CD4-positive, alpha-beta T cell treated with Interleukin-17A for 1 hour (primary cell): Measurements from ENCODE around the gene PIP4K2C.
"Not testable (repeated sequence)": the region's sequence is repeated elsewhere in the genome, so short reads cannot be mapped to it uniquely, and the experiment has no call there.

ENCODE experiments used
- DNase-seq: peaks from one replicate; pipeline ENCODE4 v3.0.0-alpha.2; 2020

The PIP4K2C gene

DNA sequence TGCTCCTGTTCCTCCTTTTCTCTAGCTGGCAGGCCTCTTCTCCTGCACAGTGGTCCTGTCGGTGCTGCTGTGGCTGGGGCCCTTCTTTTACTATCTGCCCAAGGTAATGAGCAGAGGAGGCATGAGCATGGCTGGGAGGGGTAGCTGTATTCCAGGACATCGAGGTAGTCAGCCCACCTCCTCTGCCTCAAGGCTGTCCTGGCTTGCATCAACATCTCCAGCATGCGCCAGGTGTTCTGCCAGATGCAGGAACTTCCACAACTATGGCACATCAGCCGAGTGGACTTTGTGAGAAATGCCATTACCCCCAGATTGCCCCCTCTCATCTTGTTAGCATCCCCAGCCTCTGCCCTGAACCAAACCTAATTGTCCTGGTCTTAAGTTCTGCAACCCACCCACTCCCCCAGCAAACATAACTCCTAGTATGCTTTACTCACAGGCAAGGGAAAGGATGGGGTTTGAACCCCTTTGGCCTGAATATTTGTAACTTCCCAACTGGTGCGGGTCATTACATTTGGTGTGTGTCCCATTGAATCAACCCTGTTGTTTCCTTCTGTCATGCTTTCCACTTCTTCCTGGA lies 32.9 kb downstream of the PIP4K2C start:
- DNase-seq = no peak

- no peak for DNase-seq
These were observed 33.6 kb downstream of the PIP4K2C start for GRCh38 chr12:57624441-57625220.

DNA sequence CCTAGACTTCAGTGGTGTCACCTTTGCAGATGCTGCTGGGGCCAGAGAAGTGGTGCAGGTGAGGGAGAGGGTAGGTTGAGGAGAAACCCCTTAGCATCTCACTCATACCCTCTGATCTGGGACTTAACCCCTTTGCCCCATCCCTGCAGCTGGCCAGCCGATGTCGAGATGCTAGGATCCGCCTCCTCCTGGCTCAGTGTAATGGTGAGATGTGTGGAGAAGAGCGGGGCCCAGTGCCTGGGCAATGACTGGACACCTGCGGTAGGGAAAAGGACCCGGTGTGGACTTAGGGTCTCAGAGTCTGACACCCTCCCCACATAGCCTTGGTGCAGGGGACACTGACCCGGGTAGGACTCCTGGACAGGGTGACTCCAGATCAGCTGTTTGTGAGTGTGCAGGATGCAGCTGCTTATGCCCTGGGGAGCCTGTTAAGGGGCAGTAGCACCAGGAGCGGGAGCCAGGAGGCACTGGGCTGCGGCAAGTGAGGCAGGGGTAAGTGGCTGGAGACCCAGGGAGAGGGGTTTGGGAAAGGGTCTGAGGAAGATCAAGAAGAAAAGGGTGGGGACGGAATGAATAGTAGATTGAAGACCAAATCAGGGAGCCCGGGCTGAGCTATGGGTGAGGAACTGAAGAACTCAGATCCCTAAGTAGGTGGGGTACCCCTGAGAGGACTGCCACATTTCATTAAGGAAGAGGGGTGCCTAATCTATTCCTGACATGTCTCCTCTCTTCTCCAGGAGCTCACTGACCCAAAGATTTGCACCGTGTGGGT lies 34.5 kb downstream of the PIP4K2C start:
- no peak for DNase-seq

GRCh38 chr12:57626111-57626920 lies 35.3 kb downstream of the PIP4K2C start:
- no peak for DNase-seq

DNA sequence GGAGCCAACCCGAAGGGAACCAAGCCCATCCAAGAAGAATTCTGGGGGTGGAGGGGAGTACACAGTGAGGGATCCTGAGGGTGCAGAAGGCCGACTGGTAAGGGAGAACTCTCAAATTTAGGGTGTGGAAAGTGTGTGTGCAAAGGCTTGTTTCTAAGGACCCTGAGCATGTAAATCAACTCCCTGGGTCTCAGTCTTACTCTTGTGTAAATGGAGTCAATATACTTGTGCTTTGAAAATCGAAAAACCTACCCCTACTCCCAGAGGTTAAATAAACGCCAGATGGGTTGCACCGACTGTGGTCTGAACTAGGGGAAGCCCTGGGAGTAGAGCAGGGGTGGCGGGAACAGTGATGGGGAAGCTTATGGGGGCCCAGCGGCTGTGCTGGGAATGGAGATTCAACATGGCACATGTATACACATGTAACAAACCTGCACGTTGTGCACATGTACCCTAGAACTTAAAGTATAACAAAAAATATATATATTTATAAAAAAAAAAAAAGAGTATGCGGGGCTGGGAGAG lies 36.0 kb downstream of the PIP4K2C start:
- DNase-seq = no peak

GRCh38 chr12:57627501-57628279 lies 36.7 kb downstream of the PIP4K2C start:
- no peak for DNase-seq

GRCh38 chr12:57628280-57629191 lies 37.5 kb downstream of the PIP4K2C start:
- no peak for DNase-seq

- DNase-seq = no peak
These were observed 39.0 kb downstream of the PIP4K2C start for GRCh38 chr12:57629897-57630471.

- DNase-seq = no peak
These were observed 40.0 kb downstream of the PIP4K2C start for GRCh38 chr12:57630891-57631433.

DNA sequence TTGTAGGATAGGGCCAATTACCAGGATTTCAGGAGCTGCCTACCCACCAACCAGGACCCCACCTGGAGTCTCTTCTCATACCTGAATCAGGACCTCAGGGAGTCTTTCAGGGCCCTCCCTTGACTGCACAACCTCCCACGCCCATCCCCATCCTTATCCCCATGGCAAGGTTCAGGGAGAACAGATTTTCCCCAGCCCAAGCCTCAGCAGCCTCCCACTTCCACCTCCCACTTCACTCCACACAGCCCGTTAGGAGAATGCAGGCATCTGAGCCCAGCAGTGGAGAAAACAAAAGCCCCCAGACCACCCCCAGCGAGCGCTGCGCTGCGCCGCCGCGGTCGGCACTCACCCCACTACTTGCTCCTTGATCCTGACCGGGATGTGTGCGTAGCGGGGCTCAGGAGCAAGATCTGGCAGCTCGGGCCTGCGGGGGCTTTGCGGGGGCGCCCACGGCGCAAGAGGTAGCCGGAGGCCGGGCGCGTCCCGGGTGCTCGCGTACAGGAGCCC lies 40.6 kb downstream of the PIP4K2C start:
- DNase-seq = no peak

GRCh38 chr12:57632073-57632957 lies 41.3 kb downstream of the PIP4K2C start:
- DNase-seq = no peak

DNA sequence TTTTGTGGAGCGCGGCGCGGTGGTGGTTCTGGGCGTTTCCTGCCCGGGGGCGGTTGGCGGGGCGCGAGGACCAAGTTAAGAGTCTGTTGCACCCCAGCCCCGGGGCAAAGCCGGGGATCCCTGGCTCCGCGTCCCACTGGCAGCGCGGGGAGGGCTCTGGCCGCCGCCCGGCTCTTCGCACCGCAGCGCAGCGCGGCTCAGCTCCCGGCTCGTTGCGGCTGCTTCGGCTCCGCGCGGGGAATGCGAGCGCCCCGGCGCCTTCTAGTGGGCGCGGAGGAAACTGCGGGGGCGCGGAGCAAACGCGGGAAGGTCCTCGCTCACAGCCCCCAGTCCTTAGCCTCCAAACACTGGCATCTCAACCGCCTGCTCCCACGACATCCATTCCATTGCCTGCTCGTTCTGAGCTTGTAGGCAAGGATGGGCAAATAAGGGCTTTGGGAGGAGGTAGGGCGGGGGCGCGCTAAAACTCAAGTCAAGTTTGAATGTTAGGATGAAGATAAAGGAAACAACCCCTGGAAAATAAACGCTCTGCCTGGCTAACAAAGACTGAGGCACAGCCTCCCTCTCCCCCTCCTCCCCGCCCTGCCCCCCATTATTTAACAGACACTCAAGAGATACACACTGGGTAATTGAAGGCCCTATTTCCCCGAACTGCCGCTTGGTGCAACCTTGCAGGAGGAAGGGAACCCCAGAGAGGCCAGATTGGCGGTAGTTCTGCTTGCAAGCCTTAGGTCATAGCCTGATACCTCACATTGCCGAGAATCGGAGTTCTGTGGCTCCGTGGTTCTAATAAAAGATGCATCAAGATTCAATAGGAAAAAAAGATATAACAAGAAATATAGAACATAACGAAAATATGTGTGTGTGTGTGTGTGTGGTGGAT lies 42.2 kb downstream of the PIP4K2C start, which contains the start of gene B4GALNT1:
TSS of gene B4GALNT1 (minus strand) at position 244 of the 883 bp plus-strand sequence. CDS start 1,069 bp downstream, outside the sequence.
- DNase-seq = peak; percentile 67

- not testable (repeated sequence) for DNase-seq
These were observed 45.7 kb downstream of the PIP4K2C start for GRCh38 chr12:57636731-57637130.

- no peak for DNase-seq
These were observed 46.4 kb downstream of the PIP4K2C start for GRCh38 chr12:57637364-57637763.

GRCh38 chr12:57638096-57638495 lies 47.1 kb downstream of the PIP4K2C start:
- no peak for DNase-seq

- DNase-seq = no peak
These were observed 49.4 kb downstream of the PIP4K2C start for GRCh38 chr12:57640175-57641042.
